Sigmoid colon (tissue), 4 donors: ENCODE results near the gene RDH11.

ENCODE experiments used
- EP300 ChIP-seq, 4 donors: sonication (generic); formaldehyde crosslinking; IDR thresholded peaks; one replicate each; pipeline ENCODE4 v1.6.1; 2017; ENCODE audit warnings: antibody characterized with exemption in 4 of 4
- POLR2A ChIP-seq, 2 donors: fragments of 450-650 bp; IDR thresholded peaks; one replicate each; pipeline ENCODE4 v1.6.1; 2016; ENCODE audit warnings: antibody characterized with exemption in 2 of 2, mild to moderate bottlenecking in 2 of 2, moderate library complexity in 2 of 2
- TF ChIP-seq, protein P1 (sequence below), 4 experiments: fragments of 450-650 bp in 3 of 4; fragments of 200-600 bp in 1 of 4; IDR thresholded peaks; one replicate each; pipeline ENCODE4 v1.5.1; 2016 to 2019; ENCODE audit warnings: antibody characterized with exemption in 4 of 4, mild to moderate bottlenecking in 3 of 4, moderate library complexity in 2 of 4

GRCh38 chr14:67729072-67729885 lies 33.7 kb upstream of the RDH11 start:
- TF ChIP-seq EP300 (IDR thresholded peaks at IDR 0.05) = no peak
- TF ChIP-seq, protein P1, sequence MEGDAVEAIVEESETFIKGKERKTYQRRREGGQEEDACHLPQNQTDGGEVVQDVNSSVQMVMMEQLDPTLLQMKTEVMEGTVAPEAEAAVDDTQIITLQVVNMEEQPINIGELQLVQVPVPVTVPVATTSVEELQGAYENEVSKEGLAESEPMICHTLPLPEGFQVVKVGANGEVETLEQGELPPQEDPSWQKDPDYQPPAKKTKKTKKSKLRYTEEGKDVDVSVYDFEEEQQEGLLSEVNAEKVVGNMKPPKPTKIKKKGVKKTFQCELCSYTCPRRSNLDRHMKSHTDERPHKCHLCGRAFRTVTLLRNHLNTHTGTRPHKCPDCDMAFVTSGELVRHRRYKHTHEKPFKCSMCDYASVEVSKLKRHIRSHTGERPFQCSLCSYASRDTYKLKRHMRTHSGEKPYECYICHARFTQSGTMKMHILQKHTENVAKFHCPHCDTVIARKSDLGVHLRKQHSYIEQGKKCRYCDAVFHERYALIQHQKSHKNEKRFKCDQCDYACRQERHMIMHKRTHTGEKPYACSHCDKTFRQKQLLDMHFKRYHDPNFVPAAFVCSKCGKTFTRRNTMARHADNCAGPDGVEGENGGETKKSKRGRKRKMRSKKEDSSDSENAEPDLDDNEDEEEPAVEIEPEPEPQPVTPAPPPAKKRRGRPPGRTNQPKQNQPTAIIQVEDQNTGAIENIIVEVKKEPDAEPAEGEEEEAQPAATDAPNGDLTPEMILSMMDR (IDR thresholded peaks at IDR 0.05) = no peak
- no peak for TF ChIP-seq POLR2A (IDR thresholded peaks at IDR 0.05)
